Measurements from ENCODE around the gene TFAP2D.

TFAP2D gene

GRCh38 chr6:50713226-50713625, at the start of gene TFAP2D:
Gene TFAP2D (plus strand): TSS chr6:50713526. CDS start chr6:50714056, 530 bp downstream.
- no peak for DNase-seq

- no peak for DNase-seq
Observed at GRCh38 chr6:50663806-50664205, 49.5 kb upstream of the TFAP2D start.

GRCh38 chr6:50666089-50666488, 47.2 kb upstream of the TFAP2D start:
- DNase-seq, result no peak

- DNase-seq, result no peak
Observed at GRCh38 chr6:50681213-50681824, 32.0 kb upstream of the TFAP2D start.

GRCh38 chr6:50689210-50689609, 24.1 kb upstream of the TFAP2D start:
- DNase-seq, result no peak

GRCh38 chr6:50691814-50692495, 21.4 kb upstream of the TFAP2D start:
- DNase-seq, result no peak

- DNase-seq, result no peak
Observed at GRCh38 chr6:50698546-50698945, 14.8 kb upstream of the TFAP2D start.

- no peak for DNase-seq
Observed at GRCh38 chr6:50699051-50699775, 14.1 kb upstream of the TFAP2D start.

GRCh38 chr6:50706575-50706974, 6.8 kb upstream of the TFAP2D start:
- no peak for DNase-seq

- no peak for DNase-seq
Observed at GRCh38 chr6:50707191-50707590, 6.1 kb upstream of the TFAP2D start.

GRCh38 chr6:50707652-50708300, 5.5 kb upstream of the TFAP2D start:
- no peak for DNase-seq

- DNase-seq, result no peak
Observed at GRCh38 chr6:50708664-50709365, 4.5 kb upstream of the TFAP2D start.

- no peak for DNase-seq
Observed at GRCh38 chr6:50709366-50709734, 4.0 kb upstream of the TFAP2D start.

- no peak for DNase-seq
Observed at GRCh38 chr6:50711686-50712085, 1.6 kb upstream of the TFAP2D start.

GRCh38 chr6:50712291-50712690, 1.0 kb upstream of the TFAP2D start:
- DNase-seq, result no peak

GRCh38 chr6:50713977-50714486, 706 bp downstream of the TFAP2D start:
- no peak for DNase-seq

GRCh38 chr6:50714487-50715379, 1.4 kb downstream of the TFAP2D start:
- no peak for DNase-seq

- no peak for DNase-seq
Observed at GRCh38 chr6:50716899-50717509, 3.7 kb downstream of the TFAP2D start.

- DNase-seq, result no peak
Observed at GRCh38 chr6:50717734-50718457, 4.6 kb downstream of the TFAP2D start.

- DNase-seq, result no peak
Observed at GRCh38 chr6:50718566-50718965, 5.2 kb downstream of the TFAP2D start.
